GM18498 (cell line): ENCODE measurements around the gene MAGIX.
"Not testable (repeated sequence)": the region's sequence is repeated elsewhere in the genome, so short reads cannot be mapped to it uniquely, and the experiment has no call there.

Source experiments
- ATAC-seq: cut with Tn5 transposase; IDR thresholded peaks from one replicate; pipeline ENCODE4 v1.9.1; 2021; ENCODE audit warnings: mild to moderate bottlenecking, moderate library complexity; ENCODE audit not compliant: unreplicated experiment

The MAGIX gene

GRCh38 chrX:49157194-49157593 is 5.4 kb upstream of the MAGIX start:
- ATAC-seq: no peak

DNA sequence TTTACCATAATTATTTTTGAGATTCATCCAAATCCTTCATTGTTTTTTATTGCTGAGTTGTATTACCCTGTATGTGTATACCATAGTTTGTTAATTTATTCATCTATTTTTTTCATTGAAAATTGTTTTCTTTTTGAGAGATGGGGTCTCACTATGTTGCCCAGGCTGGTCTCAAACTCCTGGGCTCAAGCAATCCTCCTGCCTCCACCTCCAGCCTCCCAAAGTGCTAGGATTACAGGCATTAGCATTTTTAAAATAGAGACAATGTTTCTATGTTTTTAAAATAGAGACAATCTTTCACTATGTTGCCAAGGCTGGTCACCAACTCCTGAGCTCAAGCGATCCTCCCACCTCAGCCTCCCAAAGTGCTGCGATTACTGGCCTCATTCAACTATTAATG is 1.6 kb upstream of the MAGIX start:
- no peak for ATAC-seq

DNA sequence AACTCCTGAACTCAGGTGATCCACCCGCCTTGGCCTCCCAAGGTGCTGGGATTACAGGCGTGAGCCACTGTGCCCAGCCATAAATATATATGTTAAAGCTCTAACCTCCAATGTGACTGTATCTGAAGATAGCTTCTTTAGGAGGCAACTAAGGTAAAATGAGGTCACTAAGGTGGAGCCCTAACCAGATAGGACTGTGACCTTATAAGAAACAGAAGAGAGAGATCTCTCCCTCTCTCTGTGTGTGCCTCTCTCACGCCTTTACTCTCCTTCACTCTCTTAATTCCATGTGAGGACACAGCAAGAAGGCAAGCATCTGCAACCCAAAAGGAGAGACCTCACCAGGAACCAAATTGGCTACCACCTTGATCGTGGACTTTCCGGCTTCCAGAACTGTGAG is 926 bp upstream of the MAGIX start:
- ATAC-seq: no peak

GRCh38 chrX:49163555-49164419 is 1.2 kb downstream of the MAGIX start:
- peak; percentile 59 for ATAC-seq

- ATAC-seq: no peak
Measured at GRCh38 chrX:49164589-49165360, 2.2 kb downstream of the MAGIX start.

DNA sequence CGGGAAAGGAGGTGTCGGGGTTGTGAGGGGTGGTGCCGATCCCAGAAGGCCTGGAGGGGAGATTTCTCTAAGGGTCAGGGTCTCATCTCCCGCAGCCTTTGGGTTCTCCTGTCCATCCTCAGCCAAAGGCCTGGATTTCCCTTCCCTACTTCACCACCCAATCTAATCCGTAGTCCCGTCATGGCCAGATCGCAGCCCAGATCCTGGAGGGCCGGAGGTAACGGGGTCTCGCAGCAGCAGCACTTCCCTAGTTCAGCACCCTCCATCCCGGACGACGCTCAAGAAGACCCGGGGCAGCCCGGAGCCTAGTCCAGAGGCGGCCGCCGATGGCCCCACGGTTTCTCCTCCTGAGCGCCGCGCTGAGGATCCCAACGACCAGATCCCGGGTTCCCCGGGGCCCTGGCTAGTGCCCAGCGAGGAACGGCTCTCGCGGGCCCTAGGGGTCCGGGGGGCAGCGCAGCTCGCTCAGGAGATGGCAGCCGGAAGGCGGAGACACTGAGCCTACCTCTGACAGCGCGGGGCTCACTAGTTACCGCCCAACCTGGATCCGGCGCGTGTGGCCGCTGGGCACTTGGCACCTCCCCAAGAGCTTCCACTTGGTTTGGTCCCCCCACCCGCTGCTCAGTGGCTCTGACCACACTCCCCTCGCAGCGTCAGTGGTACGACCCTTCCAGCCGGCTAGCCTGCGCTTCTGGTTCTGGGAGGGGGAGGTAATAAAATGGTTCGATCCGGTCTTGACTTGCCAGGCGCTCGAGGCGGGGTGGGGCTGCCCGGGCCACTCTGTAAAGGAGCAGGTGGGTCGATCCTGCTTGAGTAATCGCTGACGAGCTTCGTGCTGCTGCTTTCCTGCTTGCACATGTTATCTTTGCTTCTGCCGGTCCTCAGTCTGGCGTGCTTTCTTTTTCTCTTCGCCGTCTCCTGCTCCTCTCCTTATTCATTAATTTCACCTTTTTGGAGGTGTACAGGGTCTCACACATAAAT is 3.6 kb downstream of the MAGIX start:
- ATAC-seq: peak; percentile 49

- no peak for ATAC-seq
Measured at GRCh38 chrX:49166914-49167739, 4.6 kb downstream of the MAGIX start.

DNA sequence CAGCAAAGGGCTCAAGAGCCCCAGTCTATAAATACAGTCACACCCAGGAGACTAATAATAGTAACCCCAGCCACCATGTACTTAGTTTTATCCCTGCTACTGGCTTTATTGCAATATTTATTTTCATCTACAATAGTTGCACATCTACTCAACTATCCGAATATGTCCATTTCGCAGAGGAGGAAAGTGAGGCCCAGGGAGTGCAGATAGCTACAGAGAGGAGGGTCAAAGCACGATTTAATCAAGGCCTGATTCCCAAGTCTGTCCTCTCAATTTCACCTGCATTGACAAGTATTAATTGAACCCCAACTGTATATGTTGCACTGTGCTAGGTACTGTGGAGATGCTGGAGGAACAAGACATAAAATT is 5.2 kb downstream of the MAGIX start:
- no peak for ATAC-seq

- ATAC-seq: peak; percentile 35
Measured at GRCh38 chrX:49171752-49172279, 9.3 kb downstream of the MAGIX start, which contains the start of gene PLP2. TSS of gene PLP2 (plus strand) at chrX:49171898. CDS start at chrX:49172001, 103 bp downstream.

DNA sequence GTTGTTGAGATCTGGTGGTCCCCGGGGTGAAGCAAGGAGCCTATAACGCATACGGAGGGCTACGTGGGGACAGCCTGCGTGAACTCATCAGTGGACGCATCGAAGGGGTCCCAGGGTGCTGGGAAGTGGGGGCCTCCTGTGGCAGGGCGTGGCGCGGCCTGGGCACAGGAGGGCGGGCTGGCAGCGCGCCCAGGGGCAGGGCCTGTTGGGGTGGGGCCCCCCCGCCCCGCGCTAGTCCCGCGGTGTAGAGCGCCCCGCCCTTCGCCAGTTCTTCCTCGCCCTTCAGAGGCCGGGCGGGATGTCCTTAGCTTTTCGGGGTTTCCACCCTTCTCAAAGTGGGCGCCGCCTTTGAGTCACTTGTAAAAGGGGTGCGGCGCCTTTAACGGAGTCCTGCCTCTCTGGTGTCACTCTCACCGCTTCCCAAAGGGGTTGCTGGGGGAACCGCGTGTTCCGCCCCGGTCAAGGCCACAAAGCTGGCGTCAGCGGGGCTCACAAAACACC is 9.8 kb downstream of the MAGIX start:
- ATAC-seq: peak; percentile 80

- not testable (repeated sequence) for ATAC-seq
Measured at GRCh38 chrX:49173544-49173943, 11.0 kb downstream of the MAGIX start.

- no peak for ATAC-seq
Measured at GRCh38 chrX:49174723-49175122, 12.2 kb downstream of the MAGIX start.

DNA sequence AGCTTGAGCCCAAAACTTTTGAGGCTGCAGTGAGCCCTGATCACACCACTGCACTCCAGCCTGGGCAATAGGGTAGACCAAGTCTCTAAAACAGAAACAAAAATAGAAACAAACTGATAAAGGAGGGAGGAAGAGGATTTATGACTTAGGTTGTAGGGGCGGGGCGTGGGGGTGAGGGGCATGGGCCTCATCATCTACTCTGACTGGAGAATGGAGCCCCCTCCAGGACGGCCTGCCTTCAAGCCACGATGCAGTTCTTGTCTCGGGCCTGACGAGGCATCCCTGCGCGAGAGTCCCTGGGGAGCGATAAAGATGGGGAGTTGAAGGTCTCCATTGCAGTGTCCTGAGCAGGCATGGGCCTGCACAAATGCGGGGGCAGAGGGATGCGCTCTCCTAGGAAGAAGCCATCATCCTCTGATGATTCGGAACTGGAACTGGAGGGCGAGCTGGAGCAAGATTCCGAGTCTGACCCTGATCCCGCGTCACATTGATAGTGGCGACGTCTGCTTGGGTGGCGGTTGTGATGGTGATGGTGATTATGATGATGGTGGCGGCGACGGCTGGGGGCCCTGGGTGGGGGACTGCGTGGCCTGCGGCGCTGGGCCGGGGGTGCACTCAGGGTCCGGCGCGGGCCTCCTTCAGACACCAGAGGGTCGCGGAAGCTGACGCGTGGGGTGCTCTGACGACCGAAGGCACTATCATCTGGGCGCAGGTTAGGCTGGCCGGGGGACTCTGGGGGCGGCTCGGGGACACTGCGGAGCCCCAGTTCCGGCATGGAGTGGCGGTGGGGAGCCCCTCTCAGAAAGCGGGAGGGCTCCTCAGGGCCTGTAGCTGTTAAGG is 13.1 kb downstream of the MAGIX start:
- ATAC-seq: no peak

- no peak for ATAC-seq
Measured at GRCh38 chrX:49176421-49177326, 14.1 kb downstream of the MAGIX start.

- no peak for ATAC-seq
Measured at GRCh38 chrX:49177338-49177833, 14.8 kb downstream of the MAGIX start.

- ATAC-seq: no peak
Measured at GRCh38 chrX:49177873-49178480, 15.4 kb downstream of the MAGIX start.

- no peak for ATAC-seq
Measured at GRCh38 chrX:49178537-49178936, 16.0 kb downstream of the MAGIX start.
